ENCODE results near the gene KHDRBS2. TPM values are rescaled to one million over a fixed set of nuclear protein-coding genes. Genes with fewer than 3 reads are reported as not detected.

Gene KHDRBS2
- total and polyA plus RNA-seq, 2 of the 4 experiments (the other 2 are of a cell fraction): not detected

DNA sequence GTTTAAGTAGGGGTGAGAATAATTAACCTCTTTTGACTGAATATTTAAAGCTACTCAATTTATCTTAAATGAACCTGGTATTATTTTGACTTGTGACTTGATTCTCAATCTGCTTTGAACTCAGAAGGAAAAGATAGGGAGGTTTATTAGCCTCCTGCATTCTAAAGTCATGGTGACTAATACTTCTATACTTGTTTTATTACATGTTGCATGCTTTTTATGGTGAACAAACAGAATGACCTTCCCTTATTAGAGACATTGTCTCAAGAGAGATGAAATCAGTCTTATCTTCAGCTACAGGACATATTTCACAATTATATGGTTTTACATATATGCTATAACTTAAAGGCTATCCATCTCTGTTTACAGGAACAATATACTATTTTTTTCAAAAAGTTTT lies 336.9 kb downstream of the KHDRBS2 start:
- Histone ChIP-seq H2BK120ac (ENCODE audit: low read depth, low read length) (no peak overlapping the region), H3K9ac (ENCODE audit: low read depth, low read length) (no peak overlapping the region), H2BK5ac (ENCODE audit: low read depth, low read length, poor library complexity, severe bottlenecking) (no peak overlapping the region), H3K27me3 (ENCODE audit: control insufficient read depth, insufficient read depth, low read length) (no peaks in the 10 kb centered on the region), H4K5ac (ENCODE audit: low read depth, low read length) (no peak overlapping the region), H3K14ac (replicated peaks; ENCODE audit: low read depth, low read length) (no peak overlapping the region), H3K4me3 (ENCODE audit: insufficient read depth, low read depth, low read length) (no peak overlapping the region), H3K4ac (ENCODE audit: low read depth, low read length) (no peak overlapping the region), H3K56ac (ENCODE audit: extremely low read depth, insufficient read depth, low read length) (no peak overlapping the region), H3K36me3 (ENCODE audit: control insufficient read depth, insufficient read depth, low read length) (no peaks in the 10 kb centered on the region), H3K79me1 (ENCODE audit: low read depth in 1 of 2, low read length in 2 of 2) (no peaks in the 10 kb centered on the region), H2BK15ac (ENCODE audit: low read depth, low read length) (no peak overlapping the region), H2AFZ (replicated peaks; ENCODE audit: low read length, poor library complexity) (no peak overlapping the region), H4K8ac (ENCODE audit: low read depth in 2 of 2, low read length in 2 of 2) (no peak overlapping the region), H4K20me1 (ENCODE audit: insufficient read depth, low read length) (no peaks in the 10 kb centered on the region), H3K9me3 (ENCODE audit: control insufficient read depth, insufficient read depth, low read length) (no peaks in the 10 kb centered on the region), H2BK20ac (ENCODE audit: low read depth, low read length) (no peak overlapping the region), H3K4me1 (ENCODE audit: control insufficient read depth, insufficient read depth, low read length) (no peaks in the 10 kb centered on the region), H4K91ac (ENCODE audit: insufficient read depth, low read depth, low read length) (no peak overlapping the region), H2AK9ac (replicated peaks; ENCODE audit: low read depth, low read length, poor library complexity) (no peak overlapping the region), H3K9me1 (ENCODE audit: insufficient read depth, low read length) (no peaks in the 10 kb centered on the region), H3K23ac (ENCODE audit: low read depth, low read length) (no peak overlapping the region), H3K4me2 (ENCODE audit: low read depth, low read length) (no peak overlapping the region), H3K27ac (ENCODE audit: insufficient read depth, low read length) (no peak overlapping the region), H3K18ac (ENCODE audit: low read depth, low read length) (no peak overlapping the region), H2AK5ac (ENCODE audit: low read depth, low read length) (no peak overlapping the region)
- ATAC-seq (ENCODE audit: low read depth): no peak
- in situ Hi-C loops (cut with MboI; ENCODE audit: low sequenced_read_pairs): no loop called here
- CTCF ChIA-PET: no interaction called here
- dilution Hi-C loops (cut with HindIII; ENCODE audit: low sequenced_read_pairs, unreplicated experiment): no loop called here
- POLR2A ChIA-PET (ENCODE audit: unreplicated experiment): no interaction called here
- BruUV-seq (replicated peaks): no TSS peak
- TF ChIP-seq BHLHE40 (IDR thresholded peaks at IDR 0.05; ENCODE audit: low read depth, low read length) (no peak), CTCF (conservative IDR thresholded peaks at IDR 0.05; ENCODE audit: low read depth, low read length) (no peak), MXI1 (IDR thresholded peaks at IDR 0.05; ENCODE audit: borderline replicate concordance, low read depth, low read length) (no peak), ELK1 (IDR thresholded peaks at IDR 0.05; ENCODE audit: borderline replicate concordance, low read depth, low read length) (no peak), MAFK (IDR thresholded peaks at IDR 0.05; ENCODE audit: low read depth, low read length) (no peak)
- no peak for DNase-seq
- intact Hi-C loops (cut with micrococcal nuclease): no loop called here

Measured in IMR-90 (cell line).